Measurements from ENCODE around the gene EPDR1. TPM values are rescaled to one million over a fixed set of nuclear protein-coding genes. Genes with fewer than 3 reads are reported as not detected.

EPDR1 gene
- total and polyA plus RNA-seq, 2 experiments from 2014 or later = 4.4 to 13.8 TPM

DNA sequence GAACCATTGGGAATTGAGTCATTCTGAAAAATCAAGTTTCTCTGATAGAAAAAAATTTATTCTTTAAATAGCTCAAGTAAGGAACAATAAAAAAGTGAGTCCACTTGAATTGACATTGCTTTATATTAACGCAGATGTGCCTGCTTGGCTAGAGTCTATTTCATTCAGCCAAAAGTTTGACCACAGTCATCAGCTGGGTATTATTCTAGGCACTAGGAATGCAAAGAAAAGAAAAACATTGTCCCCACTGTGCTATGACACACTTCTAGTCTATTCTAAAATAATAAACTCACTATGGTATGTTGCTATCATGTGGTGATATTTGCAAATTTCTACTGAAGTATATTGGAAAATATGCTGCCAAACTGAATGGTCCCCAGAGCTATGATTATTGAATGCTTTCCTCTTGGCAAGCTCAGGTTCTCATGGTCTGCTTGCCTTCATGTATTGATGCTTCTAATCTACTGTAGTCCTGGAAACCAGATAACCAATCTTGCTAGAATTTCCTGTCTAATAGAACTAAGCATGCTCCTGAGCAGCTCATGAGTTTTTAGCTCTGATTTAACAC is 12.1 kb upstream of the EPDR1 start:
- H3K27ac ChIP-seq (ENCODE audit: low read depth) = no peak overlapping the region
- ATAC-seq (no peak), DNase-seq (ENCODE audit: low spot score) (no peak)
- no peaks in the 10 kb centered on the region for H3K9me3 Mint-ChIP-seq
- no peaks in the 10 kb centered on the region for H3F3A ChIP-seq (replicated peaks; ENCODE audit: low read depth)
- no peak overlapping the region for H3K4me3 ChIP-seq
- H3K4me2 ChIP-seq = no peak overlapping the region
- no peak overlapping the region for H3K27ac Mint-ChIP-seq
- H3K4me3 Mint-ChIP-seq = no peak overlapping the region
- H2AFZ ChIP-seq = no peak overlapping the region
- H3K27me3 Mint-ChIP-seq (ENCODE audit: insufficient read depth, low read depth, poor library complexity) = no peaks in the 10 kb centered on the region
- H3K4me1 ChIP-seq (ENCODE audit: insufficient read depth) = no peaks in the 10 kb centered on the region; the same call in 1 of the 2 replicates
- H3K79me2 ChIP-seq (replicated peaks; ENCODE audit: insufficient read depth) = no peaks in the 10 kb centered on the region
- no peaks in the 10 kb centered on the region for H3K9me2 ChIP-seq (ENCODE audit: insufficient read depth)
- H4K20me1 ChIP-seq (replicated peaks; ENCODE audit: insufficient read depth) = no peaks in the 10 kb centered on the region
- no peaks in the 10 kb centered on the region for H3K27me3 ChIP-seq (ENCODE audit: insufficient read depth)
- H3K4me1 Mint-ChIP-seq = no peaks in the 10 kb centered on the region
- TF ChIP-seq EZH2phosphoT487 (IDR thresholded peaks at IDR 0.05; ENCODE audit: unreplicated experiment) (no peak), STAT1 (IDR thresholded peaks at IDR 0.05; ENCODE audit: unreplicated experiment) (no peak), CTCF (conservative IDR thresholded peaks at IDR 0.05; ENCODE audit: low read depth in 2 of 2) (no peak), EZH2 (IDR thresholded peaks at IDR 0.05; ENCODE audit: low read depth, unreplicated experiment) (no peak)
- H3K36me3 Mint-ChIP-seq (ENCODE audit: low read depth) = no peaks in the 10 kb centered on the region
- no peaks in the 10 kb centered on the region for H3K36me3 ChIP-seq (ENCODE audit: insufficient read depth)

DNA sequence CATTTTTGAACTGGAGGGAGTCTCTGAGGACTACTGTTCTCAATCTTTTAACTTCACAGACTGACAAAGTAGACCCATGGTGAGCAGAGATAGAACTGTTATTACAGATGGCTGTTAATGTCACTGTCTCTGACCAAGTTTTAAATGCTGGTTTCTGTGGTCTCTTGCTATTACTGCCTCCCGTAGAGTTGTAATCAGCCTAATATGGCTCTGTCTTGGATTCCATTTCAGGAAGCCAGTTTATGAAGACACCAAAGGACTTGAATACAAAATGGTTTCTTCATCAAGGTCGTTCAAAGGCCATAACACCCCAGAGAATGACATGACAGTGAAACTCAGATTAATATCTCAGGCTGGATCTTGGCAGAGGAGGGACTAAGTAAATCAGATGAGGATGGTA is 7.7 kb upstream of the EPDR1 start:
- Histone ChIP-seq H3K79me2 (replicated peaks; ENCODE audit: insufficient read depth) (no peaks in the 10 kb centered on the region), H3K4me1 (ENCODE audit: insufficient read depth) (no peaks in the 10 kb centered on the region; the same call in 1 of the 2 replicates), H3F3A (replicated peaks; ENCODE audit: low read depth) (no peaks in the 10 kb centered on the region), H3K9me2 (ENCODE audit: insufficient read depth) (no peaks in the 10 kb centered on the region), H3K36me3 (ENCODE audit: insufficient read depth) (no peaks in the 10 kb centered on the region), H4K20me1 (replicated peaks; ENCODE audit: insufficient read depth) (0 out of 2 replicates have a peak, but pooled peaks cover 4% of the 10 kb centered on the region), H2AFZ (no peak overlapping the region), H3K27ac (ENCODE audit: low read depth) (no peak overlapping the region), H3K27me3 (ENCODE audit: insufficient read depth) (peaks cover 38% of the 10 kb centered on the region), H3K4me3 (no peak overlapping the region), H3K4me2 (no peak overlapping the region)
- no peak for ATAC-seq
- Mint-ChIP-seq H3K9me3 (no peaks in the 10 kb centered on the region), H3K27ac (no peak overlapping the region), H3K36me3 (ENCODE audit: low read depth) (no peaks in the 10 kb centered on the region), H3K4me1 (peaks cover 9% of the 10 kb centered on the region; the same call in 2 of the 3 replicates), H3K27me3 (ENCODE audit: insufficient read depth, low read depth, poor library complexity) (peaks cover 31% of the 10 kb centered on the region), H3K4me3 (no peak overlapping the region)
- DNase-seq (ENCODE audit: low spot score) = no peak
- TF ChIP-seq STAT1 (IDR thresholded peaks at IDR 0.05; ENCODE audit: unreplicated experiment) (no peak), JUNB (IDR thresholded peaks at IDR 0.05; ENCODE audit: unreplicated experiment) (no peak), EZH2 (IDR thresholded peaks at IDR 0.05; ENCODE audit: low read depth, unreplicated experiment) (no peak), CREB1 (CRISPR knock-in tag; IDR thresholded peaks at IDR 0.05; ENCODE audit: low read depth) (no peak)
- TF ChIP-seq, protein P1, sequence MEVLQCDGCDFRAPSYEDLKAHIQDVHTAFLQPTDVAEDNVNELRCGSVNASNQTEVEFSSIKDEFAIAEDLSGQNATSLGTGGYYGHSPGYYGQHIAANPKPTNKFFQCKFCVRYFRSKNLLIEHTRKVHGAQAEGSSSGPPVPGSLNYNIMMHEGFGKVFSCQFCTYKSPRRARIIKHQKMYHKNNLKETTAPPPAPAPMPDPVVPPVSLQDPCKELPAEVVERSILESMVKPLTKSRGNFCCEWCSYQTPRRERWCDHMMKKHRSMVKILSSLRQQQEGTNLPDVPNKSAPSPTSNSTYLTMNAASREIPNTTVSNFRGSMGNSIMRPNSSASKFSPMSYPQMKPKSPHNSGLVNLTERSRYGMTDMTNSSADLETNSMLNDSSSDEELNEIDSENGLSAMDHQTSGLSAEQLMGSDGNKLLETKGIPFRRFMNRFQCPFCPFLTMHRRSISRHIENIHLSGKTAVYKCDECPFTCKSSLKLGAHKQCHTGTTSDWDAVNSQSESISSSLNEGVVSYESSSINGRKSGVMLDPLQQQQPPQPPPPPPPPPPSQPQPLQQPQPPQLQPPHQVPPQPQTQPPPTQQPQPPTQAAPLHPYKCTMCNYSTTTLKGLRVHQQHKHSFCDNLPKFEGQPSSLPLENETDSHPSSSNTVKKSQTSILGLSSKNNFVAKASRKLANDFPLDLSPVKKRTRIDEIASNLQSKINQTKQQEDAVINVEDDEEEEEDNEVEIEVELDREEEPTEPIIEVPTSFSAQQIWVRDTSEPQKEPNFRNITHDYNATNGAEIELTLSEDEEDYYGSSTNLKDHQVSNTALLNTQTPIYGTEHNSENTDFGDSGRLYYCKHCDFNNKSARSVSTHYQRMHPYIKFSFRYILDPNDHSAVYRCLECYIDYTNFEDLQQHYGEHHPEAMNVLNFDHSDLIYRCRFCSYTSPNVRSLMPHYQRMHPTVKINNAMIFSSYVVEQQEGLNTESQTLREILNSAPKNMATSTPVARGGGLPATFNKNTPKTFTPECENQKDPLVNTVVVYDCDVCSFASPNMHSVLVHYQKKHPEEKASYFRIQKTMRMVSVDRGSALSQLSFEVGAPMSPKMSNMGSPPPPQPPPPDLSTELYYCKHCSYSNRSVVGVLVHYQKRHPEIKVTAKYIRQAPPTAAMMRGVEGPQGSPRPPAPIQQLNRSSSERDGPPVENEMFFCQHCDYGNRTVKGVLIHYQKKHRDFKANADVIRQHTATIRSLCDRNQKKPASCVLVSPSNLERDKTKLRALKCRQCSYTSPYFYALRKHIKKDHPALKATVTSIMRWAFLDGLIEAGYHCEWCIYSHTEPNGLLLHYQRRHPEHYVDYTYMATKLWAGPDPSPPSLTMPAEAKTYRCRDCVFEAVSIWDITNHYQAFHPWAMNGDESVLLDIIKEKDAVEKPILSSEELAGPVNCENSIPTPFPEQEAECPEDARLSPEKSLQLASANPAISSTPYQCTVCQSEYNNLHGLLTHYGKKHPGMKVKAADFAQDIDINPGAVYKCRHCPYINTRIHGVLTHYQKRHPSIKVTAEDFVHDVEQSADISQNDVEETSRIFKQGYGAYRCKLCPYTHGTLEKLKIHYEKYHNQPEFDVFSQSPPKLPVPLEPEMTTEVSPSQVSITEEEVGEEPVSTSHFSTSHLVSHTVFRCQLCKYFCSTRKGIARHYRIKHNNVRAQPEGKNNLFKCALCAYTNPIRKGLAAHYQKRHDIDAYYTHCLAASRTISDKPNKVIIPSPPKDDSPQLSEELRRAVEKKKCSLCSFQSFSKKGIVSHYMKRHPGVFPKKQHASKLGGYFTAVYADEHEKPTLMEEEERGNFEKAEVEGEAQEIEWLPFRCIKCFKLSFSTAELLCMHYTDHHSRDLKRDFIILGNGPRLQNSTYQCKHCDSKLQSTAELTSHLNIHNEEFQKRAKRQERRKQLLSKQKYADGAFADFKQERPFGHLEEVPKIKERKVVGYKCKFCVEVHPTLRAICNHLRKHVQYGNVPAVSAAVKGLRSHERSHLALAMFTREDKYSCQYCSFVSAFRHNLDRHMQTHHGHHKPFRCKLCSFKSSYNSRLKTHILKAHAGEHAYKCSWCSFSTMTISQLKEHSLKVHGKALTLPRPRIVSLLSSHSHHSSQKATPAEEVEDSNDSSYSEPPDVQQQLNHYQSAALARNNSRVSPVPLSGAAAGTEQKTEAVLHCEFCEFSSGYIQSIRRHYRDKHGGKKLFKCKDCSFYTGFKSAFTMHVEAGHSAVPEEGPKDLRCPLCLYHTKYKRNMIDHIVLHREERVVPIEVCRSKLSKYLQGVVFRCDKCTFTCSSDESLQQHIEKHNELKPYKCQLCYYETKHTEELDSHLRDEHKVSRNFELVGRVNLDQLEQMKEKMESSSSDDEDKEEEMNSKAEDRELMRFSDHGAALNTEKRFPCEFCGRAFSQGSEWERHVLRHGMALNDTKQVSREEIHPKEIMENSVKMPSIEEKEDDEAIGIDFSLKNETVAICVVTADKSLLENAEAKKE (CRISPR knock-in tag; IDR thresholded peaks at IDR 0.05) = no peak
